GM23338 (cell line): ENCODE data around the gene TRMT11. TPM values are rescaled to one million over a fixed set of nuclear protein-coding genes. Genes with fewer than 3 reads are reported as not detected.

Experiments used
- ATAC-seq: fragments of 200-7000 bp; cut with Tn5 transposase; 3 replicates; pipeline ENCODE4 v1.9.1; 2020
- DNase-seq: peaks from one replicate; pipeline ENCODE4 v3.0.0-alpha.2; 2015; ENCODE audit warnings: low spot score
- H2AFZ ChIP-seq: fragments of 200-600 bp; sonication (generic); 2 replicates; pipeline ENCODE4 v1.8.0; 2016; ENCODE audit warnings: antibody characterized with exemption, mild to moderate bottlenecking, moderate library complexity
- H3F3A ChIP-seq: fragments of 200-600 bp; sonication (generic); replicated peaks from 2 replicates; pipeline ENCODE4 v1.8.0; 2017; ENCODE audit warnings: antibody characterized with exemption, mixed run types, low read depth
- H3K27ac ChIP-seq: fragments of 200-600 bp; sonication (generic); 2 replicates; pipeline ENCODE4 v1.6.1; 2016; ENCODE audit warnings: low read depth
- H3K27me3 ChIP-seq: fragments of 200-600 bp; sonication (generic); 2 replicates; pipeline ENCODE4 v1.8.0; 2016; ENCODE audit warnings: mild to moderate bottlenecking, mixed run types, moderate library complexity; ENCODE audit not compliant: insufficient read depth
- H3K36me3 ChIP-seq: fragments of 200-600 bp; sonication (generic); 2 replicates; pipeline ENCODE4 v1.8.0; 2016; ENCODE audit warnings: mild to moderate bottlenecking; ENCODE audit not compliant: insufficient read depth
- H3K4me1 ChIP-seq: fragments of 200-600 bp; sonication (generic); 2 replicates; pipeline ENCODE4 v1.8.0; 2016; ENCODE audit warnings: mild to moderate bottlenecking, moderate library complexity; ENCODE audit not compliant: insufficient read depth
- H3K4me2 ChIP-seq: fragments of 200-600 bp; sonication (generic); 2 replicates; pipeline ENCODE4 v1.7.1; 2017; ENCODE audit warnings: mixed run types
- H3K4me3 ChIP-seq: fragments of 200-600 bp; sonication (generic); 2 replicates; pipeline ENCODE4 v1.6.1; 2016; ENCODE audit warnings: mixed run types
- H3K79me2 ChIP-seq: fragments of 200-600 bp; sonication (generic); replicated peaks from 2 replicates; pipeline ENCODE4 v1.8.0; 2017; ENCODE audit warnings: mild to moderate bottlenecking; ENCODE audit not compliant: insufficient read depth
- H3K9me2 ChIP-seq: fragments of 200-600 bp; sonication (generic); 2 replicates; pipeline ENCODE4 v1.8.0; 2017; ENCODE audit not compliant: insufficient read depth
- H4K20me1 ChIP-seq: fragments of 200-600 bp; sonication (generic); replicated peaks from 2 replicates; pipeline ENCODE4 v1.8.0; 2017; ENCODE audit warnings: mild to moderate bottlenecking; ENCODE audit not compliant: insufficient read depth
- H3K27ac Mint-ChIP-seq: 2 replicates; pipeline ENCODE4 v1.8.0; 2020; ENCODE audit warnings: inconsistent platforms, mild to moderate bottlenecking, moderate library complexity, mixed read lengths
- H3K27me3 Mint-ChIP-seq: 3 replicates; pipeline ENCODE4 v1.8.0; 2022; ENCODE audit warnings: low read depth, mild to moderate bottlenecking, moderate library complexity, mixed read lengths, inconsistent platforms; ENCODE audit not compliant: insufficient read depth, poor library complexity
- H3K36me3 Mint-ChIP-seq: 3 replicates; pipeline ENCODE4 v1.8.0; 2021; ENCODE audit warnings: low read depth, mild to moderate bottlenecking, inconsistent platforms, moderate library complexity, mixed read lengths
- H3K4me1 Mint-ChIP-seq: 3 replicates; pipeline ENCODE4 v1.8.0; 2020; ENCODE audit warnings: mild to moderate bottlenecking, inconsistent platforms, mixed read lengths
- H3K4me3 Mint-ChIP-seq: 3 replicates; pipeline ENCODE4 v1.8.0; 2021; ENCODE audit warnings: moderate library complexity, mild to moderate bottlenecking, inconsistent platforms, mixed read lengths
- H3K9me3 Mint-ChIP-seq: 3 replicates; pipeline ENCODE4 v1.8.0; 2020; ENCODE audit warnings: moderate library complexity, mild to moderate bottlenecking, inconsistent platforms, mixed read lengths
- CREB1 ChIP-seq: fragments of 250-450 bp; sonication (Bioruptor Pico); IDR thresholded peaks from 2 replicates; pipeline ENCODE4 v1.5.0; 2020; ENCODE audit warnings: low read depth, mild to moderate bottlenecking, moderate library complexity
- EZH2 ChIP-seq: fragments of 200-600 bp; sonication (generic); IDR thresholded peaks from one replicate; pipeline ENCODE4 v1.8.0; 2017; ENCODE audit warnings: antibody characterized with exemption, mild to moderate bottlenecking, low read depth; ENCODE audit not compliant: unreplicated experiment
- EZH2phosphoT487 ChIP-seq: fragments of 200-600 bp; sonication (generic); IDR thresholded peaks from one replicate; pipeline ENCODE4 v1.8.1; 2018; ENCODE audit warnings: antibody characterized with exemption; ENCODE audit not compliant: unreplicated experiment
- JUNB ChIP-seq: IDR thresholded peaks from one replicate; pipeline ENCODE4 v1.6.1; 2016; ENCODE audit warnings: antibody characterized with exemption; ENCODE audit not compliant: unreplicated experiment
- NANOG ChIP-seq: IDR thresholded peaks from 2 replicates; pipeline ENCODE4 v1.6.1; 2016; ENCODE audit warnings: antibody characterized with exemption, borderline replicate concordance
- POLR2AphosphoS5 ChIP-seq: IDR thresholded peaks from 2 replicates; pipeline ENCODE4 v1.6.1; 2016; ENCODE audit warnings: antibody characterized with exemption, low read depth
- STAT1 ChIP-seq: IDR thresholded peaks from one replicate; pipeline ENCODE4 v1.6.1; 2016; ENCODE audit warnings: antibody characterized with exemption; ENCODE audit not compliant: unreplicated experiment
- ZNF114 ChIP-seq: fragments of 250-450 bp; sonication (Bioruptor Pico); IDR thresholded peaks from 2 replicates; pipeline ENCODE4 v1.5.0; 2020; ENCODE audit warnings: mild to moderate bottlenecking, moderate library complexity
- ZNF331 ChIP-seq: fragments of 250-450 bp; sonication (Bioruptor Pico); IDR thresholded peaks from 2 replicates; pipeline ENCODE4 v1.5.0; 2020; ENCODE audit warnings: low read depth, mild to moderate bottlenecking, moderate library complexity
- polyA plus RNA-seq: library from polyadenylated mRNA; unstranded; fragments of >200 nt; fragmentation: Nextera tagmentation; extraction: Ambion mirVana; gene quantifications from 2 replicates; pipeline ENCODE4 v1.2.1, GENCODE V29; 2016
- total RNA-seq: library from RNA; depleted of rRNA; stranded (reverse); fragments of >200 nt; shearing (Covaris generic); gene quantifications from 2 replicates; pipeline ENCODE4 v1.2.3, GENCODE V29; 2014
- TF ChIP-seq, protein P1 (sequence below): IDR thresholded peaks from one replicate; pipeline ENCODE4 v1.6.1; 2018; ENCODE audit warnings: antibody characterized with exemption; ENCODE audit not compliant: unreplicated experiment
- TF ChIP-seq, protein P2 (sequence below): IDR thresholded peaks from 2 replicates; pipeline ENCODE4 v1.6.1; 2016; ENCODE audit warnings: antibody characterized with exemption
- TF ChIP-seq, protein P3 (sequence below), 2 experiments: fragments of 200-600 bp in 1 of 2; sonication (generic) in 1 of 2; conservative IDR thresholded peaks; 2 replicates each; pipeline versions ENCODE4 v1.5.1 to v1.6.1; 2016 to 2017; ENCODE audit warnings: antibody characterized with exemption in 2 of 2, low read depth in 2 of 2, mild to moderate bottlenecking in 2 of 2, moderate library complexity in 1 of 2

The TRMT11 gene
- total and polyA plus RNA-seq, 2 experiments from 2014 or later, result 49.5 to 50.9 TPM

DNA sequence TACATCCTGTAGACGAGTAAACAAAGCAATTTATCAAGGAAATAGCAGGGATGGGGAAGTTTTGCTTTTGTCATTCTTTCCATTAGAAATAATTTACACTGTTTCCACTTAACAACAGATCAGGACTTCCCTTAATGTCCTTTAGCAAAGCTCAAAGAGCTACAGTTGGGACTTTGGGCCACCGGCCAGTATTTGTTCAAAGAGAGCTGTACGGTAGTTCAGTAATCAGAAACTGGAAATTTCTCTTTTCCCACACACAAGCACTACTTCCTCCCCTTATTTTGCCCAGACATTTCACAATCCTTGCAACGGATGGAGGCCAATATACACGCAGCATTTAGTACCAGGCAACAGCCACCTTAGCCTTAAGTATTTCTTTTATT, 41.9 kb upstream of the TRMT11 start (continued):
- TF ChIP-seq, protein P1, sequence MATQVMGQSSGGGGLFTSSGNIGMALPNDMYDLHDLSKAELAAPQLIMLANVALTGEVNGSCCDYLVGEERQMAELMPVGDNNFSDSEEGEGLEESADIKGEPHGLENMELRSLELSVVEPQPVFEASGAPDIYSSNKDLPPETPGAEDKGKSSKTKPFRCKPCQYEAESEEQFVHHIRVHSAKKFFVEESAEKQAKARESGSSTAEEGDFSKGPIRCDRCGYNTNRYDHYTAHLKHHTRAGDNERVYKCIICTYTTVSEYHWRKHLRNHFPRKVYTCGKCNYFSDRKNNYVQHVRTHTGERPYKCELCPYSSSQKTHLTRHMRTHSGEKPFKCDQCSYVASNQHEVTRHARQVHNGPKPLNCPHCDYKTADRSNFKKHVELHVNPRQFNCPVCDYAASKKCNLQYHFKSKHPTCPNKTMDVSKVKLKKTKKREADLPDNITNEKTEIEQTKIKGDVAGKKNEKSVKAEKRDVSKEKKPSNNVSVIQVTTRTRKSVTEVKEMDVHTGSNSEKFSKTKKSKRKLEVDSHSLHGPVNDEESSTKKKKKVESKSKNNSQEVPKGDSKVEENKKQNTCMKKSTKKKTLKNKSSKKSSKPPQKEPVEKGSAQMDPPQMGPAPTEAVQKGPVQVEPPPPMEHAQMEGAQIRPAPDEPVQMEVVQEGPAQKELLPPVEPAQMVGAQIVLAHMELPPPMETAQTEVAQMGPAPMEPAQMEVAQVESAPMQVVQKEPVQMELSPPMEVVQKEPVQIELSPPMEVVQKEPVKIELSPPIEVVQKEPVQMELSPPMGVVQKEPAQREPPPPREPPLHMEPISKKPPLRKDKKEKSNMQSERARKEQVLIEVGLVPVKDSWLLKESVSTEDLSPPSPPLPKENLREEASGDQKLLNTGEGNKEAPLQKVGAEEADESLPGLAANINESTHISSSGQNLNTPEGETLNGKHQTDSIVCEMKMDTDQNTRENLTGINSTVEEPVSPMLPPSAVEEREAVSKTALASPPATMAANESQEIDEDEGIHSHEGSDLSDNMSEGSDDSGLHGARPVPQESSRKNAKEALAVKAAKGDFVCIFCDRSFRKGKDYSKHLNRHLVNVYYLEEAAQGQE, result no peak
- TF ChIP-seq, protein P2, sequence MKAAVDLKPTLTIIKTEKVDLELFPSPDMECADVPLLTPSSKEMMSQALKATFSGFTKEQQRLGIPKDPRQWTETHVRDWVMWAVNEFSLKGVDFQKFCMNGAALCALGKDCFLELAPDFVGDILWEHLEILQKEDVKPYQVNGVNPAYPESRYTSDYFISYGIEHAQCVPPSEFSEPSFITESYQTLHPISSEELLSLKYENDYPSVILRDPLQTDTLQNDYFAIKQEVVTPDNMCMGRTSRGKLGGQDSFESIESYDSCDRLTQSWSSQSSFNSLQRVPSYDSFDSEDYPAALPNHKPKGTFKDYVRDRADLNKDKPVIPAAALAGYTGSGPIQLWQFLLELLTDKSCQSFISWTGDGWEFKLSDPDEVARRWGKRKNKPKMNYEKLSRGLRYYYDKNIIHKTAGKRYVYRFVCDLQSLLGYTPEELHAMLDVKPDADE, result no peak
- TF ChIP-seq NANOG, result no peak
- no peak for TF ChIP-seq EZH2phosphoT487

DNA sequence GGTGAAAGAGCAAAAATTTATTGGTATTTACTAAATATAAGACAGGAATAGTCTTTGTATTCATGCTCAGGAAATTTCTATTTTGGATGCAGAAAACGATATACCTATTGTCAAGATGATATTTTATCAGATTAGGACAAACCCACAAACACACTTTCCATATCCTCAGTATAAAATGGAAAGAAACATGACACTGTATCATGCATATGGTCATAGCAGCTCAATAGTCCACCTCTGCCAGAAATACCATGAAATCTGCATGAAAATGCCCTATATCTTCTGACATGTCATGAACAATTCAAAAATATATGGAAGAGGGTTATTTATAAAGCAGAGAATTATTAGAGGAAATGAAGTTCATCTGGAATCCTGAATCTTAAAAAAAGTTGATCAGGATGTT, 41.4 kb upstream of the TRMT11 start:
- H3K79me2 ChIP-seq, result no peaks in the 10 kb centered on the region
- no peaks in the 10 kb centered on the region for H3K9me2 ChIP-seq
- no peak overlapping the region for H2AFZ ChIP-seq
- DNase-seq (no peak), ATAC-seq (no peak)
- H3K27me3 ChIP-seq, result no peaks in the 10 kb centered on the region
- peaks cover 1% of the 10 kb centered on the region for H3K4me1 Mint-ChIP-seq
- no peaks in the 10 kb centered on the region for H3K36me3 ChIP-seq
- H3K4me3 Mint-ChIP-seq, result no peak overlapping the region
- no peaks in the 10 kb centered on the region for H3K4me1 ChIP-seq
- H3K9me3 Mint-ChIP-seq, result no peaks in the 10 kb centered on the region
- H3K27ac Mint-ChIP-seq, result no peak overlapping the region
- H3K36me3 Mint-ChIP-seq, result no peaks in the 10 kb centered on the region
- H3K27ac ChIP-seq, result no peak overlapping the region
- H3K27me3 Mint-ChIP-seq, result no peaks in the 10 kb centered on the region
- 0 out of 2 replicates have a peak, but pooled peaks cover 3% of the 10 kb centered on the region for H3F3A ChIP-seq
- H4K20me1 ChIP-seq, result no peaks in the 10 kb centered on the region
- H3K4me2 ChIP-seq, result no peak overlapping the region
- H3K4me3 ChIP-seq, result no peak overlapping the region
- TF ChIP-seq ZNF331 (CRISPR knock-in tag) (no peak), CREB1 (CRISPR knock-in tag) (no peak), ZNF114 (CRISPR knock-in tag) (no peak), JUNB (no peak), EZH2 (no peak), STAT1 (no peak), POLR2AphosphoS5 (no peak), EZH2phosphoT487 (no peak)
- TF ChIP-seq, protein P2, result no peak
- TF ChIP-seq, protein P1, result no peak
- TF ChIP-seq, protein P3, sequence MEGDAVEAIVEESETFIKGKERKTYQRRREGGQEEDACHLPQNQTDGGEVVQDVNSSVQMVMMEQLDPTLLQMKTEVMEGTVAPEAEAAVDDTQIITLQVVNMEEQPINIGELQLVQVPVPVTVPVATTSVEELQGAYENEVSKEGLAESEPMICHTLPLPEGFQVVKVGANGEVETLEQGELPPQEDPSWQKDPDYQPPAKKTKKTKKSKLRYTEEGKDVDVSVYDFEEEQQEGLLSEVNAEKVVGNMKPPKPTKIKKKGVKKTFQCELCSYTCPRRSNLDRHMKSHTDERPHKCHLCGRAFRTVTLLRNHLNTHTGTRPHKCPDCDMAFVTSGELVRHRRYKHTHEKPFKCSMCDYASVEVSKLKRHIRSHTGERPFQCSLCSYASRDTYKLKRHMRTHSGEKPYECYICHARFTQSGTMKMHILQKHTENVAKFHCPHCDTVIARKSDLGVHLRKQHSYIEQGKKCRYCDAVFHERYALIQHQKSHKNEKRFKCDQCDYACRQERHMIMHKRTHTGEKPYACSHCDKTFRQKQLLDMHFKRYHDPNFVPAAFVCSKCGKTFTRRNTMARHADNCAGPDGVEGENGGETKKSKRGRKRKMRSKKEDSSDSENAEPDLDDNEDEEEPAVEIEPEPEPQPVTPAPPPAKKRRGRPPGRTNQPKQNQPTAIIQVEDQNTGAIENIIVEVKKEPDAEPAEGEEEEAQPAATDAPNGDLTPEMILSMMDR (conservative IDR thresholded peaks at IDR 0.05; ENCODE audit: low read depth in 2 of 2), result no peak
